ENCODE measurements around the gene KREMEN2. TPM values are rescaled to one million over a fixed set of nuclear protein-coding genes. Genes with fewer than 3 reads are reported as not detected.
"Not testable (repeated sequence)": the region's sequence is repeated elsewhere in the genome, so short reads cannot be mapped to it uniquely, and the experiment has no call there.

KREMEN2 gene
- total RNA-seq, 2 experiments from 2014 or later: not detected

GRCh38 chr16:2928796-2929195, 35.3 kb upstream of the KREMEN2 start:
- TF ChIP-seq CTCF (IDR thresholded peaks at IDR 0.05): no peak
- ATAC-seq (ENCODE audit: poor library complexity): no peak
- ChIA-PET CTCF (no interaction called here), POLR2A (no interaction called here)
- H3K27ac ChIP-seq (ENCODE audit: low read depth in 1 of 2, low read length in 2 of 2): no peak overlapping the region
- no peak for DNase-seq
- no peak overlapping the region for H3K4me3 ChIP-seq (ENCODE audit: low read length)
- no peaks in the 10 kb centered on the region for H3K27me3 ChIP-seq (ENCODE audit: control insufficient read depth in 1 of 2, insufficient read depth in 2 of 2, low read length in 2 of 2)
- Mint-ChIP-seq H3K36me3 (ENCODE audit: low read depth) (peaks cover 16% of the 10 kb centered on the region), H3K27me3 (no peaks in the 10 kb centered on the region), H3K4me3 (no peak overlapping the region), H3K9me3 (no peaks in the 10 kb centered on the region), H3K27ac (no peak overlapping the region), H3K4me1 (ENCODE audit: low read depth) (peaks cover 13% of the 10 kb centered on the region)
- H3K4me1 ChIP-seq (ENCODE audit: insufficient read depth, low read length): peaks cover 12% of the 10 kb centered on the region
- H3K36me3 ChIP-seq (ENCODE audit: insufficient read depth, low read length): peaks cover 34% of the 10 kb centered on the region
- no peaks in the 10 kb centered on the region for H3K9me3 ChIP-seq (ENCODE audit: control insufficient read depth in 1 of 2, insufficient read depth in 1 of 2, low read length in 2 of 2)
- intact Hi-C loops (cut with DNase I, micrococcal nuclease): no loop called here

- Histone ChIP-seq H3K4me1 (ENCODE audit: insufficient read depth, low read length) (peaks cover 12% of the 10 kb centered on the region), H3K27ac (ENCODE audit: low read depth in 1 of 2, low read length in 2 of 2) (no peak overlapping the region), H3K36me3 (ENCODE audit: insufficient read depth, low read length) (peaks cover 42% of the 10 kb centered on the region), H3K9me3 (ENCODE audit: control insufficient read depth in 1 of 2, insufficient read depth in 1 of 2, low read length in 2 of 2) (no peaks in the 10 kb centered on the region), H3K4me3 (ENCODE audit: low read length) (no peak overlapping the region), H3K27me3 (ENCODE audit: control insufficient read depth in 1 of 2, insufficient read depth in 2 of 2, low read length in 2 of 2) (no peaks in the 10 kb centered on the region)
- Mint-ChIP-seq H3K4me3 (no peak overlapping the region), H3K36me3 (ENCODE audit: low read depth) (peaks cover 25% of the 10 kb centered on the region), H3K27ac (no peak overlapping the region), H3K4me1 (ENCODE audit: low read depth) (peaks cover 13% of the 10 kb centered on the region), H3K9me3 (no peaks in the 10 kb centered on the region), H3K27me3 (no peaks in the 10 kb centered on the region)
- CTCF ChIA-PET: interaction anchor here (0.6 kb wide), 1 partner anchor 53 kb away, joined by 3 read pairs; no protein-coding TSS in a partner anchor
- TF ChIP-seq CTCF (IDR thresholded peaks at IDR 0.05): no peak
- ATAC-seq (ENCODE audit: poor library complexity) (no peak), DNase-seq (no peak)
- intact Hi-C loops (cut with DNase I, micrococcal nuclease): no loop called here
- POLR2A ChIA-PET: interaction anchor here (0.5 kb wide), 1 partner anchor 1637 kb away, joined by 3 read pairs; no protein-coding TSS in a partner anchor
Observed at GRCh38 chr16:2929693-2930092, 34.4 kb upstream of the KREMEN2 start.

GRCh38 chr16:2930236-2930635, 33.8 kb upstream of the KREMEN2 start:
- no peak for DNase-seq
- intact Hi-C loops (cut with DNase I, micrococcal nuclease): no loop called here
- Mint-ChIP-seq H3K4me1 (ENCODE audit: low read depth) (peaks cover 13% of the 10 kb centered on the region), H3K4me3 (no peak overlapping the region), H3K27ac (no peak overlapping the region), H3K27me3 (no peaks in the 10 kb centered on the region), H3K9me3 (no peaks in the 10 kb centered on the region), H3K36me3 (ENCODE audit: low read depth) (peaks cover 27% of the 10 kb centered on the region)
- Histone ChIP-seq H3K27ac (ENCODE audit: low read depth in 1 of 2, low read length in 2 of 2) (no peak overlapping the region), H3K9me3 (ENCODE audit: control insufficient read depth in 1 of 2, insufficient read depth in 1 of 2, low read length in 2 of 2) (no peaks in the 10 kb centered on the region), H3K36me3 (ENCODE audit: insufficient read depth, low read length) (peaks cover 42% of the 10 kb centered on the region), H3K27me3 (ENCODE audit: control insufficient read depth in 1 of 2, insufficient read depth in 2 of 2, low read length in 2 of 2) (no peaks in the 10 kb centered on the region), H3K4me3 (ENCODE audit: low read length) (no peak overlapping the region), H3K4me1 (ENCODE audit: insufficient read depth, low read length) (peaks cover 12% of the 10 kb centered on the region)
- ATAC-seq (ENCODE audit: poor library complexity): no peak
- TF ChIP-seq CTCF (IDR thresholded peaks at IDR 0.05): no peak
- ChIA-PET CTCF (interaction anchor here (0.6 kb wide), 1 partner anchor 54 kb away, joined by 3 read pairs; no protein-coding TSS in a partner anchor), POLR2A (interaction anchor here (0.5 kb wide), 1 partner anchor 1637 kb away, joined by 3 read pairs; no protein-coding TSS in a partner anchor)

GRCh38 chr16:2931231-2931914, 32.7 kb upstream of the KREMEN2 start:
- DNase-seq, H3K27ac Mint-ChIP-seq: not testable (repeated sequence)
- peaks cover 50% of the 10 kb centered on the region for H3K36me3 ChIP-seq (ENCODE audit: insufficient read depth, low read length)

More at GRCh38 chr16:2931231-2931914, 32.7 kb upstream of the KREMEN2 start:
- H3K4me3 Mint-ChIP-seq; intact Hi-C loops (cut with DNase I, micrococcal nuclease); H3K9me3 Mint-ChIP-seq; H3K27ac ChIP-seq (ENCODE audit: low read depth in 1 of 2, low read length in 2 of 2); H3K27me3 ChIP-seq (ENCODE audit: control insufficient read depth in 1 of 2, insufficient read depth in 2 of 2, low read length in 2 of 2); H3K27me3 Mint-ChIP-seq; ATAC-seq (ENCODE audit: poor library complexity); H3K4me3 ChIP-seq (ENCODE audit: low read length); POLR2A ChIA-PET; H3K9me3 ChIP-seq (ENCODE audit: control insufficient read depth in 1 of 2, insufficient read depth in 1 of 2, low read length in 2 of 2); CTCF ChIA-PET: not testable (repeated sequence)
- H3K4me1 Mint-ChIP-seq (ENCODE audit: low read depth): peaks cover 13% of the 10 kb centered on the region
- peaks cover 37% of the 10 kb centered on the region for H3K36me3 Mint-ChIP-seq (ENCODE audit: low read depth)
- peaks cover 12% of the 10 kb centered on the region for H3K4me1 ChIP-seq (ENCODE audit: insufficient read depth, low read length)
